Aorta (tissue), 5 donors: Measurements from ENCODE around the gene ZNF292. TPM values are rescaled to one million over a fixed set of nuclear protein-coding genes. Genes with fewer than 3 reads are reported as not detected.

Experiments used
- ATAC-seq: fragments of 200-7000 bp; cut with Tn5 transposase; one replicate; pipeline ENCODE4 v1.9.1; 2022; ENCODE audit warnings: moderate library complexity; ENCODE audit not compliant: low FRiP score
- DNase-seq, 2 donors: peaks; one replicate each; pipeline ENCODE4 v3.0.0-alpha.2; 2020
- H3K27ac ChIP-seq, 2 donors: one replicate each; pipeline ENCODE4 v1.5.1; 2013; ENCODE audit warnings: low read length in 2 of 2, mild to moderate bottlenecking in 2 of 2, moderate library complexity in 2 of 2, control low read depth in 1 of 2, inconsistent platforms in 1 of 2, low read depth in 1 of 2
- H3K27me3 ChIP-seq, 2 donors: one replicate each; pipeline ENCODE4 v1.6.1; 2013; ENCODE audit warnings: control low read depth in 1 of 2, low read length in 1 of 2, mild to moderate bottlenecking in 1 of 2, moderate library complexity in 1 of 2; ENCODE audit not compliant: insufficient read depth in 2 of 2, control insufficient read depth in 1 of 2
- H3K36me3 ChIP-seq, 2 donors: one replicate each; pipeline ENCODE4 v1.6.1; 2013; ENCODE audit warnings: control low read depth in 1 of 2, low read length in 1 of 2, mild to moderate bottlenecking in 1 of 2; ENCODE audit not compliant: insufficient read depth in 2 of 2, control insufficient read depth in 1 of 2
- H3K4me1 ChIP-seq, 2 donors: one replicate each; pipeline ENCODE4 v1.6.1; 2013; ENCODE audit warnings: low read length in 2 of 2, control low read depth in 1 of 2, mild to moderate bottlenecking in 1 of 2, moderate library complexity in 1 of 2; ENCODE audit not compliant: insufficient read depth in 2 of 2, control insufficient read depth in 1 of 2
- H3K4me3 ChIP-seq, 2 donors: one replicate each; pipeline ENCODE4 v1.5.1; 2013; ENCODE audit warnings: low read length in 2 of 2, control low read depth in 1 of 2, mild to moderate bottlenecking in 1 of 2
- H3K9me3 ChIP-seq: one replicate; pipeline ENCODE4 v1.6.1; 2013; ENCODE audit warnings: mild to moderate bottlenecking, low read length; ENCODE audit not compliant: control insufficient read depth
- WGBS, 2 donors: extraction: QIAGEN DNeasy Blood & Tissue Kit; methylation state at CpG; one replicate each; pipeline ENCODE4 v1.1.7; 2013; 5-methylcytosine and 5-hydroxymethylcytosine counted together
- intact Hi-C, 2 donors: fragments of 100-400 bp; cut with DNase I; formaldehyde crosslinking; loops; one replicate each; pipeline versions ENCODE4 v1.14.2 to v1.15.0; 2022
- polyA plus RNA-seq, 2 donors: library from polyadenylated mRNA; stranded (reverse); fragments of 200-250 nt; gene quantifications; one replicate each; pipeline ENCODE4 v1.2.3, GENCODE V29; 2013
- total RNA-seq, 2 donors: library from RNA; stranded (reverse); fragmentation: NEBNext Ultra II Directional; extraction: Animal tissue kit (Norgen Biotek cat#: 25700); gene quantifications; one replicate each; pipeline ENCODE4 v1.2.1, GENCODE V29; 2021
- donor health status: healthy with polysubstance abuse.
- donor health status: Bipolar disorder and iron deficiency.
- donor health status: DM: no; HTN: no; CAD: no.
- donor health status: DM: no; HTN: no; CAD: no.
- donor health status: DM: yes; HTN: yes; CAD: no.

The ZNF292 gene
- total and polyA plus RNA-seq, 4 donors, result 3.4 to 71.6 (median 32.8) TPM

DNA sequence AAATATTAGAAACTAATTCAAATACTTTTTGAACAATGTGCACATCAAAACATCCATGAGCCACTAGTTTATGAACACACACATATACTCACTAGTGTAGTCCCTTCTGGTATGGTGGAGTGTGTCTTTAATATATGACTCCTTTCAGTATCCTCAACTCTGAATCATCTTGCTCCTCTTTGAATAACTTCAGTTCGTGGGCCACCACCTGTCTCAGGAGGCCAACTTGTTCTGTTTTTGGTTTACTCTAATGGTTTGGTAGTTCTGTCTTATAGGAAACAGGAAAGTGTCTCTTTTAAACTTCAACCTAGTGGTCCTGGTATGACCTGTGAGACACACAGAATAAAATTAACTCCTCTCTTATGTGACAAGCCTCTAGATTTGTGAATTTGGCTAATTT, 55.6 kb downstream of the ZNF292 start:
- no peak for ATAC-seq

DNA sequence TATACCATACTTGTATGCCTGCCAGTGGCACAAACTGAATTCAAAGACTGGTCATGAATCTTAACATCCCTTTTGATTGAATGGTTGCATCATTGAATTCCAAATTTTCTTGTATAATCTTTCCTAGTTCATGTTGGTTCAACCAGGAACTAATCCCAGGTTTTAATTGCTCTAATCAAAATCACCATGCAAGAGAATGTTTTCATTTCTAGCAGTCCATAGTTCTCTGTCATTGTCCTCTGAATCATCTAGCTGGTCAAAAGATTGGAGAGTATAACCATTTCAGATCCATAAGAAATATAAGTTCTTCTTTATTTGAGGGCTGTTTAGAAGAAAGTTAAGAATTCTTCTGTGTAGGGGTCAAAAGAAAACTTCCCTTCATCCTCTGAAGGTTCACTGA, 57.2 kb downstream of the ZNF292 start:
- ATAC-seq (no peak), DNase-seq (no peak)
- Histone ChIP-seq H3K27ac (no peak overlapping the region), H3K9me3 (no peaks in the 10 kb centered on the region), H3K4me1 (peaks cover 0 to 4% of the 10 kb centered on the region in 2 donors), H3K4me3 (no peak overlapping the region), H3K27me3 (no peaks in the 10 kb centered on the region), H3K36me3 (no peaks in the 10 kb centered on the region)
- intact Hi-C loops, result no loop called here

More for the DNA sequence above, 55.6 kb downstream of the ZNF292 start:
- Histone ChIP-seq H3K4me1 (peaks cover under 1 to 7% of the 10 kb centered on the region in 2 donors), H3K9me3 (no peaks in the 10 kb centered on the region), H3K36me3 (no peaks in the 10 kb centered on the region), H3K27me3 (no peaks in the 10 kb centered on the region), H3K4me3 (no peak overlapping the region), H3K27ac (no peak overlapping the region)
- 48 to 55% methylated on average over 1 of the region's 1 CpG for WGBS, 2 donors
- no peak for DNase-seq
- intact Hi-C loops, result no loop called here

DNA sequence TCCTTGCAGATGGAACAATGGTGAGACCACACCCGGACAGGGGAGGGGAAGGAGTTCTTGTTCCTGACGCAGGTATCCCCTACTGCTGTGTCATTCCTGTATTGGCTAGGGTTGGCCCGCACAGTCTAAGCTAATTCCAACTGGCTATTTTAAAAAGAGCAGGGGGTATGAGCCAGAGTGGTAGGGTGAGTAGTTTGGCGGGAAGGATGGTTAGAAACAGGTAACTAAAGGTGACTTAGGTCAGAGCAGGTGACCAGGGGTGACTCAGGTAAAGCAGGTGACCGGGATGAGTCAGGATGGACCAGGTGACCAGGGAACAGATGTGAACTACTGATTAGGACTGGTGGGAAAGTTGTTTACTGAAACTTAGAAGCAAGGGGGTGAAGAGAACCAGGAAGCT, 58.0 kb downstream of the ZNF292 start:
- DNase-seq (no peak), ATAC-seq (no peak)
- Histone ChIP-seq H3K27ac (no peak overlapping the region), H3K27me3 (no peaks in the 10 kb centered on the region), H3K9me3 (no peaks in the 10 kb centered on the region), H3K4me3 (no peak overlapping the region), H3K36me3 (no peaks in the 10 kb centered on the region), H3K4me1 (peaks cover 0 to 4% of the 10 kb centered on the region in 2 donors)
- WGBS, 2 donors, result 94 to 95% methylated on average over 5 of the region's 5 CpGs
- intact Hi-C loops, result no loop called here

DNA sequence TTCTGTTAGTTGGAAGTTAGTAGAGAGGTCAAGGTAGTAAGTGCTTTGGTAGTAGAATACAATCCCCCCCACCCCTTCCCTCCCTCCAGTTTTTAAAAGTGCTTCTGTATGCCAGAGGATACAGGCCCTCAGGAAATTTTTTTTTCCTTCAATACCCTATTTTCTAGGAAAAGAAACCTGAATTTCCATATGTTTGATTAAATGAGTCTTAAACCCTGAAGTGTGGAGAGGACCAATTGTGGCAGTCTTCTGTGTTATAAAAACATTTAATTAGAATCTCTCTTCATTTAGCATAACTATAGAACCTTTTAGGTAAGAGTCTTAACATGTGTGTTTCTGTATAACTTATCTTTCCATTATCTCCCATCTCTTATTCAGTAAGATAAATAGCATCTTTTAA, 59.5 kb downstream of the ZNF292 start:
- no peak for DNase-seq
- no peak overlapping the region for H3K27ac ChIP-seq
- ATAC-seq, result no peak
- H3K4me3 ChIP-seq, result no peak overlapping the region
- H3K4me1 ChIP-seq, result peaks cover 0 to 4% of the 10 kb centered on the region in 2 donors
- intact Hi-C loops, result no loop called here
- no peaks in the 10 kb centered on the region for H3K36me3 ChIP-seq
- no peaks in the 10 kb centered on the region for H3K27me3 ChIP-seq
- no peaks in the 10 kb centered on the region for H3K9me3 ChIP-seq

DNA sequence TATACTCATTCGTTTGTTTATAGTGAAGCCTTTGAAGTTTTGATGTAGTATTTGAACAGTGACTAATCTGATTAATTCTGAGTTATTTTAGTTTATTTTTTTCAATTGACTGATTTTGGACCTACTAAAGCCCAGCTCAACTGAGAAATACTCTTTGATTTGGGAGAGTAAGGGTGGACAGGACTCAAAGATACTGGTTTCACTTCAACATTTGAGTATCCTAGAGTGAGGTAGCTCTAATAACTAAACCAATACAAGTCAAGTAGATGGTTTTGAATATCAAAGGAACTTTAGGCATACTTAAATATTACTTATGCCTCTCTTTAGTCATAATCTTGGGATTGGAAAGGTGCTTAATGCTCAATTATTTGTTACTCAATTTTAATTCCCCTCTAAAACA, 65.6 kb downstream of the ZNF292 start:
- no peak overlapping the region for H3K4me3 ChIP-seq
- H3K27me3 ChIP-seq, result no peaks in the 10 kb centered on the region
- ATAC-seq (no peak), DNase-seq (no peak)
- intact Hi-C loops, result loop anchor here in 1 of 2 donors (10.0 kb wide), 1 partner anchor 66 kb away; the partner anchor contains the start of gene ZNF292
- no peaks in the 10 kb centered on the region for H3K4me1 ChIP-seq
- no peak overlapping the region for H3K27ac ChIP-seq
- no peaks in the 10 kb centered on the region for H3K9me3 ChIP-seq
- H3K36me3 ChIP-seq, result no peaks in the 10 kb centered on the region
- WGBS, 2 donors, result 94 to 98% methylated on average over 1 of the region's 1 CpG

DNA sequence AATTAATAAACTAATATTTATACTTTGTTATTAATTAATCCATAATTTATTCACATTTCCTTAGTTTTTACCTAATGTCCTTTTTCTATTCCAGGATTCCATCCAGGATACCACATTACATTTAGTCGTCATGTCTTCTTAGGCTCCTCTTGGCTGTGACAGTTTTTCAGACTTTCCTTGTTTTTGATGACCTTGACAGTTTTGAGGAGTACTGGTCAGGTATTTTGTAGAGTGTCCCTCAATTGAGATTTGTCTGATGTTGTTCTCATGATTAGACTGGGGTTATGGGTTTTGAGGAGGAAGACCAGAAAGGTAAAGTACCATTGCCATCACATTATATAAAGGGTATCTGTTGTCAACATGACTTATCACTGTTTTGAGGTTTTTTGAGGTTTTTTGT, 67.3 kb downstream of the ZNF292 start:
- intact Hi-C loops, result loop anchor here in 1 of 2 donors (10.0 kb wide), 1 partner anchor 68 kb away; the partner anchor contains the start of gene ZNF292
- no peaks in the 10 kb centered on the region for H3K9me3 ChIP-seq
- WGBS, 2 donors, result 96 to 97% methylated on average over 1 of the region's 1 CpG
- DNase-seq (no peak), ATAC-seq (no peak)
- H3K36me3 ChIP-seq, result no peaks in the 10 kb centered on the region
- H3K27ac ChIP-seq, result no peak overlapping the region
- H3K4me1 ChIP-seq, result no peaks in the 10 kb centered on the region
- H3K27me3 ChIP-seq, result no peaks in the 10 kb centered on the region
- H3K4me3 ChIP-seq, result no peak overlapping the region

DNA sequence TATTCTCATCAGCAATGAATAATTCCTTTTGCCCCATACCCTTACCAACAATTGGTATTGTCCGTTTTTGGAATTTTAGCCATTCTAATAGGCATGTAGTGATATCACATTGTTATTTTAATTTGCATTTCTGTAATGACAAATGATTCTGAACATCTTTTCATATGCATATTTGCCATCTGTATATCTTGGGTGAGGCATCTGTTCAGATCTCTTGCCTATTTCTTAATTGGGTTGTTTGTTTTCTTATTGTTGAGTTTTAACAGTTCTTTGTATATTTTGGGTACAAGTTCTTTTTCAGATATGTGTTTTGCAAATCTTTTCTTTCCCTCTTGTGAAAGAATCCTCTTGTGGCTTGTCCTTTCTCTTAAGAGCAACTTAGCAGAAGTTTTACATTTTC, 69.6 kb downstream of the ZNF292 start:
- WGBS, 2 donors, result 89 to 93% methylated on average over 1 of the region's 1 CpG
- H3K4me3 ChIP-seq, result no peak overlapping the region
- H3K4me1 ChIP-seq, result no peaks in the 10 kb centered on the region
- no peaks in the 10 kb centered on the region for H3K9me3 ChIP-seq
- H3K27me3 ChIP-seq, result no peaks in the 10 kb centered on the region
- DNase-seq (no peak), ATAC-seq (no peak)
- no peak overlapping the region for H3K27ac ChIP-seq
- no peaks in the 10 kb centered on the region for H3K36me3 ChIP-seq
- intact Hi-C loops, result loop anchor here in 1 of 2 donors (10.0 kb wide), 1 partner anchor 70 kb away; the partner anchor contains the start of gene ZNF292

DNA sequence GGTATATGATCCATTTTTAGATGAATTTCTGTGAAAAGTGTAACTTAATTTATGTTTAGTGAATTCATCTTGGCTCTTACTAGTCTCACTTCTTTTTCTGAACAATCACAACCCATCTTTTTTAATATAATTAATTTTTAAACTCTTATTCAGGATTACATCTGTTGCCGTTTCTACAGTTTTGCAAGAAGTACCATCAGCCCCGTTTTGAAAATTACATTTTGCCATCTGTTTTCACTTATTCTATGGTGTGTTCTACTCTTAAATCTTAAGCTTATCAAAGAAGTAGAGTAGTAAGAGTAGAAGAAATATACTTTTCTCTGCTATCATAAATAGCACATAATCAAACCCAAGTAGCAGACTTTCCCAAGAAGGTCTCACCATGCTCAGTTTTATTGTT, 70.1 kb downstream of the ZNF292 start:
- no peak overlapping the region for H3K4me3 ChIP-seq
- H3K27ac ChIP-seq, result no peak overlapping the region
- DNase-seq (no peak), ATAC-seq (no peak)
- 75 to 81% methylated on average over 2 of the region's 2 CpGs for WGBS, 2 donors
- no peaks in the 10 kb centered on the region for H3K4me1 ChIP-seq
- H3K36me3 ChIP-seq, result no peaks in the 10 kb centered on the region
- H3K9me3 ChIP-seq, result no peaks in the 10 kb centered on the region
- intact Hi-C loops, result loop anchor here in 1 of 2 donors (10.0 kb wide), 1 partner anchor 71 kb away; the partner anchor contains the start of gene ZNF292
- H3K27me3 ChIP-seq, result no peaks in the 10 kb centered on the region

DNA sequence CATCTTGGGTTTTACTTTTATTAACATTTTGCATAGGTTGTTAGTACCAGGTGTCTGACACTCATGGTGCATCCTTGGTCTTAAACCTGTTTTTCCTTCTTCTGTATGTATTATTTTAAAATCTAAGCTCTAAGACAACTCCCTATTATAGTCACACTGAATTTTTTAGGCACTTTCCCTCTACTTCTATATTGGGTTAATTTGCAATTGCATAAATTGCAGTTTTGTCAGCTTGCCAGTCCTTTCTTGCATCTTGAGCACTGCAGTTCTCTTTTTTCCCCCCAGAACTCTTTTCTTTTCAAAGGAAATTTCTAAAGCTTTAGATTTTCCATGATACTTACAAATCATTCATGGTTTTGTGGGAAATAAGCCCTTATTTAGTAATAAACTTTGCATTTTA, 70.6 kb downstream of the ZNF292 start:
- H3K27ac ChIP-seq, result no peak overlapping the region
- no peaks in the 10 kb centered on the region for H3K27me3 ChIP-seq
- no peak overlapping the region for H3K4me3 ChIP-seq
- ATAC-seq, result no peak
- intact Hi-C loops, result loop anchor here in 1 of 2 donors (10.0 kb wide), 1 partner anchor 71 kb away; the partner anchor contains the start of gene ZNF292
- no peaks in the 10 kb centered on the region for H3K4me1 ChIP-seq
- DNase-seq, result no peak
- H3K9me3 ChIP-seq, result no peaks in the 10 kb centered on the region
- H3K36me3 ChIP-seq, result no peaks in the 10 kb centered on the region
